ENCODE measurements around the gene KLHL2. TPM values are rescaled to one million over a fixed set of nuclear protein-coding genes. Genes with fewer than 3 reads are reported as not detected.
A peak's percentile ranks its signal among the peaks of the same experiment; 100 is the strongest.
"Not testable (repeated sequence)": the region's sequence is repeated elsewhere in the genome, so short reads cannot be mapped to it uniquely, and the experiment has no call there.

Gene KLHL2
- total and polyA plus RNA-seq, 2 of the 13 experiments (the other 11 are each of a cell fraction or from before 2014, with no cell fraction given), result 9.2 to 17.6 TPM

GRCh38 chr4:165213991-165214709 is 6.8 kb downstream of the KLHL2 start:
- 82% methylated on average over 6 of the region's 6 CpGs for WGBS (ENCODE audit: low lambda C conversion rate)
- H4K20me1 ChIP-seq (ENCODE audit: insufficient read depth, low read length); H3K9me3 ChIP-seq (ENCODE audit: low read length); DNase-seq (ENCODE audit: low spot score); H3K27ac ChIP-seq (ENCODE audit: extremely low read length, insufficient read depth, low read length); intact Hi-C loops (cut with micrococcal nuclease; ENCODE audit: unreplicated experiment); H3K36me3 ChIP-seq (replicated peaks in 1 of 2; ENCODE audit: control insufficient read depth in 1 of 2, insufficient read depth in 2 of 2, low read length in 2 of 2); POLR2A ChIA-PET; H3K4me3 ChIP-seq (replicated peaks in 1 of 3; ENCODE audit: insufficient read depth in 1 of 3, low read depth in 2 of 3, low read length in 3 of 3); FAIRE-seq; H3K4me2 ChIP-seq (ENCODE audit: low read depth, low read length); H3K9ac ChIP-seq (ENCODE audit: insufficient read depth, low read depth, low read length); BruUV-seq (replicated peaks); H3K27me3 ChIP-seq (ENCODE audit: control insufficient read depth in 1 of 2, insufficient read depth in 2 of 2, low read length in 2 of 2); in situ Hi-C loops (cut with HindIII; ENCODE audit: extremely low pct_ligation_motif_present, low pct_unique_long_range_greater_than_20kb); H2AFZ ChIP-seq (ENCODE audit: low read length); CTCF ChIA-PET (ENCODE audit: low intra/inter-chr PET ratio, low total read pairs); TF ChIP-seq SOX13 (IDR thresholded peaks at IDR 0.05): not testable (repeated sequence)
- Histone ChIP-seq H3K79me2 (ENCODE audit: insufficient read depth, low read length) (peaks cover 29% of the 10 kb centered on the region), H3K4me1 (ENCODE audit: insufficient read depth, low read length) (peaks cover 44% of the 10 kb centered on the region)
- ATAC-seq, result peak; percentile 41; the same call in 2 of the 3 replicates
- TF ChIP-seq SOX13 (CRISPR knock-in tag; conservative IDR thresholded peaks at IDR 0.05 in 1 of 2, IDR thresholded peaks at IDR 0.05 in 1 of 2), result peak in 1 of 2 experiments; percentile 36; a peak in 1 of 4 replicates

- H3K27me3 ChIP-seq (ENCODE audit: control insufficient read depth in 1 of 2, insufficient read depth in 2 of 2, low read length in 2 of 2); BruUV-seq (replicated peaks); H3K36me3 ChIP-seq (replicated peaks in 1 of 2; ENCODE audit: control insufficient read depth in 1 of 2, insufficient read depth in 2 of 2, low read length in 2 of 2); H3K9ac ChIP-seq (ENCODE audit: insufficient read depth, low read depth, low read length); FAIRE-seq; POLR2A ChIA-PET; H3K27ac ChIP-seq (ENCODE audit: extremely low read length, insufficient read depth, low read length); H3K4me2 ChIP-seq (ENCODE audit: low read depth, low read length); CTCF ChIA-PET (ENCODE audit: low intra/inter-chr PET ratio, low total read pairs); H2AFZ ChIP-seq (ENCODE audit: low read length); H4K20me1 ChIP-seq (ENCODE audit: insufficient read depth, low read length); in situ Hi-C loops (cut with HindIII; ENCODE audit: extremely low pct_ligation_motif_present, low pct_unique_long_range_greater_than_20kb); intact Hi-C loops (cut with micrococcal nuclease; ENCODE audit: unreplicated experiment); ATAC-seq; H3K9me3 ChIP-seq (ENCODE audit: low read length); DNase-seq (ENCODE audit: low spot score); H3K4me3 ChIP-seq (replicated peaks in 1 of 3; ENCODE audit: insufficient read depth in 1 of 3, low read depth in 2 of 3, low read length in 3 of 3): not testable (repeated sequence)
- Histone ChIP-seq H3K79me2 (ENCODE audit: insufficient read depth, low read length) (peaks cover 18% of the 10 kb centered on the region), H3K4me1 (ENCODE audit: insufficient read depth, low read length) (peaks cover 34% of the 10 kb centered on the region)
- TF ChIP-seq FOSL2 (CRISPR knock-in tag; IDR thresholded peaks at IDR 0.05), result peak; percentile 71
- WGBS (ENCODE audit: low lambda C conversion rate), result 85% methylated on average over 2 of the region's 2 CpGs
Observed at GRCh38 chr4:165215034-165215751, 7.8 kb downstream of the KLHL2 start.

- H3K4me2 ChIP-seq (ENCODE audit: low read depth, low read length); POLR2A ChIA-PET; H3K9ac ChIP-seq (ENCODE audit: insufficient read depth, low read depth, low read length); H3K4me3 ChIP-seq (replicated peaks in 1 of 3; ENCODE audit: insufficient read depth in 1 of 3, low read depth in 2 of 3, low read length in 3 of 3); BruUV-seq (replicated peaks); intact Hi-C loops (cut with micrococcal nuclease; ENCODE audit: unreplicated experiment); H3K27ac ChIP-seq (ENCODE audit: extremely low read length, insufficient read depth, low read length); CTCF ChIA-PET (ENCODE audit: low intra/inter-chr PET ratio, low total read pairs); DNase-seq (ENCODE audit: low spot score); H3K9me3 ChIP-seq (ENCODE audit: low read length); ATAC-seq; H3K36me3 ChIP-seq (replicated peaks in 1 of 2; ENCODE audit: control insufficient read depth in 1 of 2, insufficient read depth in 2 of 2, low read length in 2 of 2); H3K27me3 ChIP-seq (ENCODE audit: control insufficient read depth in 1 of 2, insufficient read depth in 2 of 2, low read length in 2 of 2); H4K20me1 ChIP-seq (ENCODE audit: insufficient read depth, low read length); FAIRE-seq; H2AFZ ChIP-seq (ENCODE audit: low read length); in situ Hi-C loops (cut with HindIII; ENCODE audit: extremely low pct_ligation_motif_present, low pct_unique_long_range_greater_than_20kb): not testable (repeated sequence)
- H3K79me2 ChIP-seq (ENCODE audit: insufficient read depth, low read length), result peaks cover 12% of the 10 kb centered on the region
- 99% methylated on average over 2 of the region's 2 CpGs for WGBS (ENCODE audit: low lambda C conversion rate)
- H3K4me1 ChIP-seq (ENCODE audit: insufficient read depth, low read length), result peaks cover 27% of the 10 kb centered on the region
Observed at GRCh38 chr4:165215761-165216487, 8.6 kb downstream of the KLHL2 start.
